Astrocyte of the cerebellum (primary cell): Measurements from ENCODE around the gene TRPV3.

Experiments used
- DNase-seq: peaks from one replicate; pipeline ENCODE4 v3.0.0-alpha.2; 2011; ENCODE audit warnings: low read depth
- H3K4me3 ChIP-seq: 2 replicates; pipeline ENCODE4 v1.5.1; 2011; ENCODE audit warnings: mild to moderate bottlenecking, low read depth, low read length, moderate library complexity
- in situ Hi-C: cut with HindIII; loops from 2 replicates; pipeline ENCODE4 v1.10.0; 2017; ENCODE audit warnings: low sequenced_read_pairs
- TF ChIP-seq, protein P1 (sequence below): IDR thresholded peaks from 2 replicates; pipeline ENCODE4 v1.5.1; 2012; ENCODE audit warnings: low read length, low read depth, moderate library complexity, mild to moderate bottlenecking; ENCODE audit errors: missing control alignments

The TRPV3 gene

DNA sequence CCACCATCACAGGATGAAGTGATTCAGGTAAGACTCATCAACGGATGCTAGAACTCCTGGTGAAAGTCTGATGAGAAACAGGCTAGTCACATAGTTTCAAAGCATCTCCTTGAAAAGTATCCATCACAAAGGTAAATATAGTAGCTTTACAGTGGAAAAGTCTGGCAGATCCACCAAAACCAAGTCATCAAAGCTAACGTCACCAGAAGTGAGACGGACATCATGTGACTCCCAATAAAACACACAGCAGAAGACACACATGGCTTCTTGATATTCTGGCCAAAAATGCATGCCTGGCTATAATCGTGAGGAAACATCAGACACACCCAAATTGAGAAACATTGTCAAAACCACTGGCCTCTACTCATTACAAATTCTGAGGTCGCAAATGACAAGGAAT is 17.9 kb upstream of the TRPV3 start:
- TF ChIP-seq, protein P1, sequence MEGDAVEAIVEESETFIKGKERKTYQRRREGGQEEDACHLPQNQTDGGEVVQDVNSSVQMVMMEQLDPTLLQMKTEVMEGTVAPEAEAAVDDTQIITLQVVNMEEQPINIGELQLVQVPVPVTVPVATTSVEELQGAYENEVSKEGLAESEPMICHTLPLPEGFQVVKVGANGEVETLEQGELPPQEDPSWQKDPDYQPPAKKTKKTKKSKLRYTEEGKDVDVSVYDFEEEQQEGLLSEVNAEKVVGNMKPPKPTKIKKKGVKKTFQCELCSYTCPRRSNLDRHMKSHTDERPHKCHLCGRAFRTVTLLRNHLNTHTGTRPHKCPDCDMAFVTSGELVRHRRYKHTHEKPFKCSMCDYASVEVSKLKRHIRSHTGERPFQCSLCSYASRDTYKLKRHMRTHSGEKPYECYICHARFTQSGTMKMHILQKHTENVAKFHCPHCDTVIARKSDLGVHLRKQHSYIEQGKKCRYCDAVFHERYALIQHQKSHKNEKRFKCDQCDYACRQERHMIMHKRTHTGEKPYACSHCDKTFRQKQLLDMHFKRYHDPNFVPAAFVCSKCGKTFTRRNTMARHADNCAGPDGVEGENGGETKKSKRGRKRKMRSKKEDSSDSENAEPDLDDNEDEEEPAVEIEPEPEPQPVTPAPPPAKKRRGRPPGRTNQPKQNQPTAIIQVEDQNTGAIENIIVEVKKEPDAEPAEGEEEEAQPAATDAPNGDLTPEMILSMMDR = no peak
- in situ Hi-C loops = no loop called here
- DNase-seq = no peak
- H3K4me3 ChIP-seq = no peak overlapping the region

DNA sequence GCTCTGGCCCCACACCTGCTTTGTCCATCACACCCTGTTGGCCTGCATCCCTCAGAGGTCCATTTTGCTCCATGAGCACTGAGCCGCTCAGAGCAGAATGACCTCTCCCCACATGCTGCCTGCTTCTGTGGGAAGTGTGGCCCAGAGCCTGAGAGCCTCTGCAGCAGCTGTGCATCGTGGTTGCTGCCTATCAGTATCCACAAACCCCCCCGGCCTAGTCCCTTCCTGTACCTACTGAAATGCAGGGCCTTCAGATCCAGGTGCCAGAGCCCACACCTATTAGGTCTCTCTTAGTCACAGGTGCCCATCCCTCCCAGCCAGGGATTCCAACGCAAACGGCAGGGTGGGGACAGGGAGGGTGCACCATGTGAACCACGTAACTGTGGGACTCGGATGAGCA is 16.6 kb upstream of the TRPV3 start:
- no peak overlapping the region for H3K4me3 ChIP-seq
- in situ Hi-C loops = no loop called here
- TF ChIP-seq, protein P1 = no peak
- no peak for DNase-seq

DNA sequence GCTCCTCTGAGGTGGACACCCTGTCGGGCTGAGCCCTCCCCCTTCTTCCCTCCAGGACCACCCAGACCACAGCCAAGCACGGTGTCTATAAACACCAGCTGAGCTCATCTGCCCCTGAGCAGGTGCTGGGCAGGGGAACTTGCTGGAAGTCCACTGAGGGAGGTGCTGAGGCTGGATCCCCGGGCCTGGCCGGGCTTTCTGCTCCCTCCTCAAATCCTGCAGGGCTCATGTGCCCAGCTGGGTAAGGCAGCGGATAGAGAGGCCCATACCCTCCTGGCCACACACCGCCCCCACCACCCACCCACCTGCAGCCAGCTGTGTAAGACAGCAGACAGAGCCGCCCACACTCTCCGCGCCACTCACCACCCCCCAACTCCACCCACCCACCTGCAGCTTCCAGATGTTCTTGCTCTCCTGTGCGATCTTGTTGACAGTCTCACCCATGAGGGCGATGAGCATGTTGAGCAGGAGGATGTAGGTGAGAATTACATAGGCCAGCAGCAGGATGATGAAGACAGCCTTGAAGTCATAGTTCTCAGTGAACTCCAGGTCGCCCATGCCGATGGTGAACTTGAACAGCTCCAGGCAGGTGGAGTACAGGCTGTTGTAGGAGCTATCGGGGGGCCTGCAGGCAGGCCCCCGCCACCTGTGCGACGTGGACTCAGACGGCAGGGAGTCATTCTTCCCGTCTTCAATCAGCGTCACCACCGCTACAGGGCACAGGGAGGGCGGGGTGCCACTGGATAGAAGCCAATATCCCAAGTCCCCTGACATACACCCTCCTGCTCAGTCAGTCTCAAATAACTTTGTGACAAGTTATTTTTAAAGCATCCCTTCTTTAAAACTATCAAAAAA is 15.9 kb upstream of the TRPV3 start:
- in situ Hi-C loops = no loop called here
- H3K4me3 ChIP-seq = no peak overlapping the region
- TF ChIP-seq, protein P1 = no peak
- DNase-seq = no peak

DNA sequence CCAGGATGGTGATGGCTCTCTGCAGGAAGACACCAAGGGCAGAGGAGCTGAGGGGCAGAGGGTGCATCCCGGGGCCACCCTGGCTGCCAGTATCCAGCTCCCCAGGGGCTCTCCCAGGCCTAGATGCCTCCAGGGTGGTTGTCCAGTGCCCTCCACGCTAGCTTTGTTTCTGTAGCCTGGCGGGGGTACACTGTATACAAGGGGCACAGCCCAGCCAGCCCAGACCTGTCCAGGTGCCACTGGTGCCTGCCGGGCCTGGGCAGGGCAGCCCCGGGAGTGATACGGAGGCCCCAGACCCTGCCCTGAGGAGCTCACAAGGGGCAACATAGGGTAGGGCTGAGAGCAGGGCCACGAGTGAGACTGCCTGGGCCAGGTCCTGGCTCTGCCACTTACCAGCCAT is 14.6 kb upstream of the TRPV3 start:
- in situ Hi-C loops = no loop called here
- H3K4me3 ChIP-seq = no peak overlapping the region
- TF ChIP-seq, protein P1 = no peak
- DNase-seq = no peak

DNA sequence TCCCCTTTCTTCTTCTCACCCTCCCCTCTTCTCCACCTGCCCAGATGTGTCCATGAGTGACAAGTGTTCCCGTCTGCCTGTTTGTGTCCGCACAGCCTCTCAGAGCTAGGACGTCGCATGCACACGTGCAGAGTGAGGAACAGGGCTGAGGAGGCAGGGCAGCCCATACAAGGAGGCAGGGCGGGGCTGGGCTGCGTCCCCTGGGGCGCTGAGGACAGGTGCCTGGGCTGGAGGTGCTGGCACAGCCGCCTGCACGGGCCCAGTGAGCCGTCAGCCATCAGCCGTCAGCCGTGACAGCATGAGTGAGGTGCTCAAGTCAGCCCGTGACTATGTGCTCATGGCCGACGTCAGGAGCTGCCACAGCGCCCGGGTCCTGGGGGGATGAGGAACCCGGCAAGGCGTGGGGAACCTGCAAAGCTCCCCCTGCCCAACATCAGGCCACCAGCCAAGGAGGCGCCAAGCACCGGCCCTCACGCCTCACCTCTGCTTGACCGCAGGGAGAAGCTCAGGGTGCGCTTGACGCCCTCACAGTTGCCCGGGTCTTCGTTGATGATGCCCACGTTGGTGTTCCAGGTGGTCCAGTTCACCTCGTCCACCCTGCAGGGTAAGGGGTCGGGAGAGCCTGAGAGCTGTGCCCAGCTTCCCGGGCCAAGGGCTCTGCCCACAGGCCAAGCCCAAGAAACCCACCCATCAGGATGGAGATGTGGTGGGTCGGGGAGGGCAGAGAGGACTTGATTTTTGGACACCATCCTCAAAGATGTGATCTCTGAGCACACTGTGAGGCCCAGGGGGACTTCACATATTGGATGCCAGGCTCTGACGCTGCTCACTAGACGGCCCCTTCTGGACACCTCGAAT is 13.7 kb upstream of the TRPV3 start:
- no peak for DNase-seq
- H3K4me3 ChIP-seq = no peak overlapping the region
- in situ Hi-C loops = no loop called here
- TF ChIP-seq, protein P1 = no peak

DNA sequence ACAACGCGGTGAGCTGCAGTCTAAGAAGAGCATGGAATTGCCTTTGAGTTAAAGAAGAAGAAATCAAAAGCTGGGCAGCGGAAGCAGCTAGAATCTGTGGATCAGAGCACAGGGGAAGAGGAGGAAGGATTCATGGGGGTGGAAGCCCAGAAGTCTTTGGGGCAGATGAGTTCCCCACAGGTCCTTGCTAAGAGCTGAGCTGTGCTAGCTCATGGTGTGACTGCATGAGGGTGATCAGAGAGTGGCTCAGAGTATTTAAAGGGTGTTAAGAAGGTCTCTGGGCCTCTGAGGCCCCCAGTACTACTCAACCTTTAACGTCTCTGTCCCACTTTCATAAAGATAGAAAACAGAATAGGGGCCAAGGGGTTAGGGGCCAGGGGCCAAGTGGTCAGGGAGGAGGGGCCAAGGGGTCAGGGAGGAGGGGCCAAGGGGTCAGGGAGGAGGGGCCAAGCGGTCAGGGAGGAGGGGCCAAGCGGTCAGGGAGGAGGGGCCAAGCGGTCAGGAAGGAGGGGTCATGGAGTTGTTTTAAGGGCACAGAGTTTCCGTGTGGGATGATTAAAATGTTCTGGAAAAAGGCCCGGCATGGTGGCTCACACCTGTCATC is 12.0 kb upstream of the TRPV3 start:
- TF ChIP-seq, protein P1 = no peak
- H3K4me3 ChIP-seq = no peak overlapping the region
- no peak for DNase-seq
- in situ Hi-C loops = no loop called here
